WTC11 (cell line): ENCODE measurements around the gene SLC44A3.

Source experiments
- ESRRA ChIP-seq: sonication (generic); formaldehyde crosslinking; IDR thresholded peaks from 2 replicates; pipeline ENCODE4 v1.8.1; 2022; ENCODE audit warnings: mild to moderate bottlenecking, missing genetic modification reagents, borderline replicate concordance
- GRHL2 ChIP-seq: fragments of 250-450 bp; sonication (Bioruptor Pico); IDR thresholded peaks from 2 replicates; pipeline ENCODE4 v1.8.0; 2022; ENCODE audit warnings: mild to moderate bottlenecking, moderate library complexity; ENCODE audit not compliant: insufficient replicate concordance, severe bottlenecking
- IRF2 ChIP-seq: sonication (generic); formaldehyde crosslinking; IDR thresholded peaks from 2 replicates; pipeline ENCODE4 v1.8.0; 2022; ENCODE audit warnings: low read depth, missing genetic modification reagents, borderline replicate concordance
- JUN ChIP-seq: sonication (generic); formaldehyde crosslinking; IDR thresholded peaks from 2 replicates; pipeline ENCODE4 v1.8.0; 2023; ENCODE audit warnings: mild to moderate bottlenecking, missing genetic modification reagents
- MYBL2 ChIP-seq: sonication (generic); formaldehyde crosslinking; IDR thresholded peaks from 2 replicates; pipeline ENCODE4 v1.8.1; 2023; ENCODE audit warnings: mild to moderate bottlenecking, moderate library complexity, missing genetic modification reagents
- NFE2L1 ChIP-seq: sonication (generic); formaldehyde crosslinking; IDR thresholded peaks from 2 replicates; pipeline ENCODE4 v1.8.1; 2023; ENCODE audit warnings: missing genetic modification reagents
- NFYB ChIP-seq: sonication (generic); formaldehyde crosslinking; conservative IDR thresholded peaks from 2 replicates; pipeline ENCODE4 v1.8.0; 2022; ENCODE audit warnings: low read depth, missing genetic modification reagents
- ZNF138 ChIP-seq: sonication (generic); formaldehyde crosslinking; conservative IDR thresholded peaks from 2 replicates; pipeline ENCODE4 v1.8.1; 2022; ENCODE audit warnings: mild to moderate bottlenecking, moderate library complexity, missing genetic modification reagents
- TF ChIP-seq, protein P1 (sequence below): fragments of 200-600 bp; IDR thresholded peaks from 2 replicates; pipeline ENCODE4 v1.8.0; 2022; ENCODE audit warnings: antibody characterized with exemption
- TF ChIP-seq, protein P2 (sequence below): sonication (generic); formaldehyde crosslinking; IDR thresholded peaks from 2 replicates; pipeline ENCODE4 v1.8.1; 2023; ENCODE audit warnings: mild to moderate bottlenecking, missing genetic modification reagents, moderate library complexity
- TF ChIP-seq, protein P3 (sequence below): sonication (generic); formaldehyde crosslinking; IDR thresholded peaks from 2 replicates; pipeline ENCODE4 v1.8.1; 2023; ENCODE audit warnings: mild to moderate bottlenecking, missing genetic modification reagents, moderate library complexity
- TF ChIP-seq, protein P4 (sequence below): sonication (generic); formaldehyde crosslinking; IDR thresholded peaks from 2 replicates; pipeline ENCODE4 v1.8.0; 2022; ENCODE audit warnings: mild to moderate bottlenecking, missing genetic modification reagents
- TF ChIP-seq, protein P5 (sequence below): sonication (generic); formaldehyde crosslinking; IDR thresholded peaks from 2 replicates; pipeline ENCODE4 v1.8.1; 2022; ENCODE audit warnings: mild to moderate bottlenecking, moderate library complexity, missing genetic modification reagents

DNA sequence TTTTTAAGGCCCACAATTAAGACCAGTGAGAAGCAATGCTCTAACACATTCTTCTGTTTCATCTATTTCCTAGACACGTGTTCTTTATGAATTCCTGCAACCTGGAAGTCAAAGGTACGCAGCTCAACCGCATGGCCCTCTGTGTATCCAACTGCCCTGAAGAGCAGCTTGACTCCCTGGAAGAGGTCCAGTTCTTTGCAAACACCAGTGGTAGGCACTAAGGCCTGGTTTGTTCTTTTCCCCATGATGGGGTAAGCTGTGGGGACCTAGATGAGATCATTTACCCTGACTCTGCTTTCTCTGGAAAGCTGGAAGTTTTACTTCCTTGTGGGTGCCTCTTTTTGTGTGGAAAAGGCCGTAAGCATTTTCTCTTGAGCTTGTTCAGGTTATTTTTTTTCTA, 7.3 kb downstream of the SLC44A3 start:
- TF ChIP-seq NFYB (CRISPR knock-in tag) (no peak), IRF2 (CRISPR knock-in tag) (no peak), ZNF138 (CRISPR knock-in tag) (no peak), JUN (CRISPR knock-in tag) (no peak), GRHL2 (CRISPR knock-in tag) (no peak), ESRRA (CRISPR knock-in tag) (no peak), MYBL2 (CRISPR knock-in tag) (no peak), NFE2L1 (CRISPR knock-in tag) (no peak)
- TF ChIP-seq, protein P1, sequence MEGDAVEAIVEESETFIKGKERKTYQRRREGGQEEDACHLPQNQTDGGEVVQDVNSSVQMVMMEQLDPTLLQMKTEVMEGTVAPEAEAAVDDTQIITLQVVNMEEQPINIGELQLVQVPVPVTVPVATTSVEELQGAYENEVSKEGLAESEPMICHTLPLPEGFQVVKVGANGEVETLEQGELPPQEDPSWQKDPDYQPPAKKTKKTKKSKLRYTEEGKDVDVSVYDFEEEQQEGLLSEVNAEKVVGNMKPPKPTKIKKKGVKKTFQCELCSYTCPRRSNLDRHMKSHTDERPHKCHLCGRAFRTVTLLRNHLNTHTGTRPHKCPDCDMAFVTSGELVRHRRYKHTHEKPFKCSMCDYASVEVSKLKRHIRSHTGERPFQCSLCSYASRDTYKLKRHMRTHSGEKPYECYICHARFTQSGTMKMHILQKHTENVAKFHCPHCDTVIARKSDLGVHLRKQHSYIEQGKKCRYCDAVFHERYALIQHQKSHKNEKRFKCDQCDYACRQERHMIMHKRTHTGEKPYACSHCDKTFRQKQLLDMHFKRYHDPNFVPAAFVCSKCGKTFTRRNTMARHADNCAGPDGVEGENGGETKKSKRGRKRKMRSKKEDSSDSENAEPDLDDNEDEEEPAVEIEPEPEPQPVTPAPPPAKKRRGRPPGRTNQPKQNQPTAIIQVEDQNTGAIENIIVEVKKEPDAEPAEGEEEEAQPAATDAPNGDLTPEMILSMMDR, result no peak
- TF ChIP-seq, protein P2, sequence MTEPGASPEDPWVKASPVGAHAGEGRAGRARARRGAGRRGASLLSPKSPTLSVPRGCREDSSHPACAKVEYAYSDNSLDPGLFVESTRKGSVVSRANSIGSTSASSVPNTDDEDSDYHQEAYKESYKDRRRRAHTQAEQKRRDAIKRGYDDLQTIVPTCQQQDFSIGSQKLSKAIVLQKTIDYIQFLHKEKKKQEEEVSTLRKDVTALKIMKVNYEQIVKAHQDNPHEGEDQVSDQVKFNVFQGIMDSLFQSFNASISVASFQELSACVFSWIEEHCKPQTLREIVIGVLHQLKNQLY (CRISPR knock-in tag), result no peak
- TF ChIP-seq, protein P3, sequence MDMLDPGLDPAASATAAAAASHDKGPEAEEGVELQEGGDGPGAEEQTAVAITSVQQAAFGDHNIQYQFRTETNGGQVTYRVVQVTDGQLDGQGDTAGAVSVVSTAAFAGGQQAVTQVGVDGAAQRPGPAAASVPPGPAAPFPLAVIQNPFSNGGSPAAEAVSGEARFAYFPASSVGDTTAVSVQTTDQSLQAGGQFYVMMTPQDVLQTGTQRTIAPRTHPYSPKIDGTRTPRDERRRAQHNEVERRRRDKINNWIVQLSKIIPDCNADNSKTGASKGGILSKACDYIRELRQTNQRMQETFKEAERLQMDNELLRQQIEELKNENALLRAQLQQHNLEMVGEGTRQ (CRISPR knock-in tag), result no peak
- TF ChIP-seq, protein P4, sequence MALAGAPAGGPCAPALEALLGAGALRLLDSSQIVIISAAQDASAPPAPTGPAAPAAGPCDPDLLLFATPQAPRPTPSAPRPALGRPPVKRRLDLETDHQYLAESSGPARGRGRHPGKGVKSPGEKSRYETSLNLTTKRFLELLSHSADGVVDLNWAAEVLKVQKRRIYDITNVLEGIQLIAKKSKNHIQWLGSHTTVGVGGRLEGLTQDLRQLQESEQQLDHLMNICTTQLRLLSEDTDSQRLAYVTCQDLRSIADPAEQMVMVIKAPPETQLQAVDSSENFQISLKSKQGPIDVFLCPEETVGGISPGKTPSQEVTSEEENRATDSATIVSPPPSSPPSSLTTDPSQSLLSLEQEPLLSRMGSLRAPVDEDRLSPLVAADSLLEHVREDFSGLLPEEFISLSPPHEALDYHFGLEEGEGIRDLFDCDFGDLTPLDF (CRISPR knock-in tag), result no peak
- TF ChIP-seq, protein P5, sequence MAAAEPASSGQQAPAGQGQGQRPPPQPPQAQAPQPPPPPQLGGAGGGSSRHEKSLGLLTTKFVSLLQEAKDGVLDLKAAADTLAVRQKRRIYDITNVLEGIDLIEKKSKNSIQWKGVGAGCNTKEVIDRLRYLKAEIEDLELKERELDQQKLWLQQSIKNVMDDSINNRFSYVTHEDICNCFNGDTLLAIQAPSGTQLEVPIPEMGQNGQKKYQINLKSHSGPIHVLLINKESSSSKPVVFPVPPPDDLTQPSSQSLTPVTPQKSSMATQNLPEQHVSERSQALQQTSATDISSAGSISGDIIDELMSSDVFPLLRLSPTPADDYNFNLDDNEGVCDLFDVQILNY, result no peak
